Mesenchymal stem cell (in vitro differentiated cells and primary cell): ENCODE data around the gene ZNF805.

ENCODE experiments used
- DNase-seq: peaks from one replicate; pipeline ENCODE4 v3.0.0-alpha.2; 2013
- H2AFZ ChIP-seq: one replicate; pipeline ENCODE4 v1.6.1; 2013; ENCODE audit warnings: low read depth, mild to moderate bottlenecking, control low read depth, inconsistent platforms, low read length, moderate library complexity
- H2AK5ac ChIP-seq: 2 replicates; pipeline ENCODE4 v1.6.1; 2013; ENCODE audit warnings: low read length, moderate library complexity, mild to moderate bottlenecking, inconsistent platforms; ENCODE audit not compliant: severe bottlenecking
- H2BK120ac ChIP-seq: one replicate; pipeline ENCODE4 v1.6.1; 2013; ENCODE audit warnings: low read depth, mild to moderate bottlenecking, inconsistent platforms, low read length, moderate library complexity
- H2BK12ac ChIP-seq, 2 experiments: one replicate each; pipeline ENCODE4 v1.6.1; 2013; ENCODE audit warnings: inconsistent platforms in 2 of 2, low read length in 2 of 2, mild to moderate bottlenecking in 2 of 2, moderate library complexity in 2 of 2, control low read depth in 1 of 2
- H2BK15ac ChIP-seq: one replicate; pipeline ENCODE4 v1.6.1; 2013; ENCODE audit warnings: mild to moderate bottlenecking, low read depth, inconsistent platforms; ENCODE audit not compliant: poor library complexity, severe bottlenecking
- H2BK5ac ChIP-seq: 2 replicates; pipeline ENCODE4 v1.6.1; 2013; ENCODE audit warnings: low read depth, mild to moderate bottlenecking, low read length, control low read depth, inconsistent platforms; ENCODE audit not compliant: poor library complexity, severe bottlenecking
- H3K14ac ChIP-seq, 2 experiments: one replicate each; pipeline ENCODE4 v1.6.1; 2013; ENCODE audit warnings: inconsistent platforms in 2 of 2, low read length in 2 of 2, control low read depth in 1 of 2, mild to moderate bottlenecking in 1 of 2, moderate library complexity in 1 of 2
- H3K18ac ChIP-seq, 2 experiments: one replicate each; pipeline ENCODE4 v1.6.1; 2013; ENCODE audit warnings: inconsistent platforms in 2 of 2, low read length in 2 of 2, control low read depth in 1 of 2, low read depth in 1 of 2, mild to moderate bottlenecking in 1 of 2
- H3K23ac ChIP-seq, 2 experiments: one replicate each; pipeline ENCODE4 v1.6.1; 2013; ENCODE audit warnings: inconsistent platforms in 2 of 2, low read length in 2 of 2, mild to moderate bottlenecking in 2 of 2, moderate library complexity in 2 of 2, control low read depth in 1 of 2
- H3K27ac ChIP-seq: 2 replicates; pipeline ENCODE4 v1.5.1; 2013; ENCODE audit warnings: mild to moderate bottlenecking, moderate library complexity, low read length, control low read depth, inconsistent platforms; ENCODE audit not compliant: poor library complexity, severe bottlenecking
- H3K27me3 ChIP-seq, 2 experiments: 2 replicates each; pipeline versions ENCODE4 v1.6.1 to v1.7.0; 2013; ENCODE audit warnings: low read length in 2 of 2, mild to moderate bottlenecking in 2 of 2, moderate library complexity in 2 of 2, control low read depth in 1 of 2, inconsistent platforms in 1 of 2; ENCODE audit not compliant: control insufficient read depth in 1 of 2, insufficient read depth in 1 of 2
- H3K36me3 ChIP-seq, 2 experiments: 2 replicates each; pipeline versions ENCODE4 v1.6.1 to v1.7.0; 2013; ENCODE audit warnings: low read length in 2 of 2, control low read depth in 1 of 2, inconsistent platforms in 1 of 2, low read depth in 1 of 2, mild to moderate bottlenecking in 1 of 2; ENCODE audit not compliant: insufficient read depth in 2 of 2, control insufficient read depth in 1 of 2
- H3K4ac ChIP-seq, 2 experiments: one replicate each; pipeline ENCODE4 v1.6.1; 2013; ENCODE audit warnings: inconsistent platforms in 2 of 2, low read length in 2 of 2, mild to moderate bottlenecking in 2 of 2, moderate library complexity in 2 of 2, control low read depth in 1 of 2, low read depth in 1 of 2
- H3K4me1 ChIP-seq: 2 replicates; pipeline ENCODE4 v1.6.1; 2013; ENCODE audit warnings: low read depth, low read length, control low read depth; ENCODE audit not compliant: control insufficient read depth, insufficient read depth
- H3K4me2 ChIP-seq: 2 replicates; pipeline ENCODE4 v1.6.1; 2013; ENCODE audit warnings: low read length, mild to moderate bottlenecking, inconsistent platforms; ENCODE audit not compliant: poor library complexity, severe bottlenecking
- H3K4me3 ChIP-seq, 2 experiments: 2 replicates each; pipeline versions ENCODE4 v1.5.1 to v1.7.0; 2013; ENCODE audit warnings: low read length in 2 of 2, mild to moderate bottlenecking in 2 of 2, control low read depth in 1 of 2, low read depth in 1 of 2; ENCODE audit not compliant: insufficient read depth in 1 of 2
- H3K79me1 ChIP-seq: replicated peaks from 2 replicates; pipeline ENCODE4 v1.6.1; 2013; ENCODE audit warnings: mild to moderate bottlenecking, control low read depth, low read length, inconsistent platforms; ENCODE audit not compliant: poor library complexity, severe bottlenecking
- H3K9ac ChIP-seq: 2 replicates; pipeline ENCODE4 v1.7.0; 2013; ENCODE audit warnings: mild to moderate bottlenecking, low read length, moderate library complexity
- H3K9me3 ChIP-seq: 2 replicates; pipeline ENCODE4 v1.7.0; 2013; ENCODE audit warnings: mild to moderate bottlenecking, low read length; ENCODE audit not compliant: control insufficient read depth
- H4K8ac ChIP-seq: one replicate; pipeline ENCODE4 v1.6.1; 2013; ENCODE audit warnings: inconsistent platforms, mild to moderate bottlenecking, low read length, moderate library complexity
- H4K91ac ChIP-seq: one replicate; pipeline ENCODE4 v1.6.1; 2013; ENCODE audit warnings: mild to moderate bottlenecking, low read length, inconsistent platforms
- WGBS: methylation state at CpG from one replicate; pipeline ENCODE4 v1.1.7; 2013; ENCODE audit warnings: mixed read lengths; 5-methylcytosine and 5-hydroxymethylcytosine counted together

The ZNF805 gene

GRCh38 chr19:57292547-57292946, 52.1 kb downstream of the ZNF805 start:
- H3K36me3 ChIP-seq: peaks cover 41 to 92% of the 10 kb centered on the region in 2 experiments
- no peaks in the 10 kb centered on the region for H3K4me1 ChIP-seq
- H4K8ac ChIP-seq: no peak overlapping the region
- peaks cover 51% of the 10 kb centered on the region for H3K9me3 ChIP-seq
- no peaks in the 10 kb centered on the region for H3K27me3 ChIP-seq
- no peak overlapping the region for H3K27ac ChIP-seq
- no peak overlapping the region for H3K4ac ChIP-seq
- H3K18ac ChIP-seq: no peak overlapping the region
- H2AK5ac ChIP-seq: no peak overlapping the region
- peaks cover 15% of the 10 kb centered on the region for H3K79me1 ChIP-seq
- WGBS: 100% methylated on average over 1 of the region's 1 CpG
- H3K4me3 ChIP-seq: peak overlapping the region in 1 of 2 experiments; percentile 22
- no peak overlapping the region for H2AFZ ChIP-seq
- H2BK15ac ChIP-seq: no peak overlapping the region
- H3K4me2 ChIP-seq: no peak overlapping the region
- no peak overlapping the region for H4K91ac ChIP-seq
- no peak for DNase-seq
- H2BK12ac ChIP-seq: no peak overlapping the region
- H3K14ac ChIP-seq: no peak overlapping the region
- no peak overlapping the region for H2BK5ac ChIP-seq
- H3K9ac ChIP-seq: no peak overlapping the region
- no peak overlapping the region for H3K23ac ChIP-seq
- no peak overlapping the region for H2BK120ac ChIP-seq

GRCh38 chr19:57293719-57294118, 53.3 kb downstream of the ZNF805 start:
- Histone ChIP-seq H3K14ac (no peak overlapping the region), H2BK15ac (no peak overlapping the region), H3K36me3 (peaks cover 34 to 88% of the 10 kb centered on the region in 2 experiments), H3K18ac (no peak overlapping the region), H3K27me3 (no peaks in the 10 kb centered on the region), H2BK120ac (no peak overlapping the region), H3K79me1 (peaks cover 15% of the 10 kb centered on the region), H2BK12ac (no peak overlapping the region), H3K4me1 (no peaks in the 10 kb centered on the region), H3K23ac (no peak overlapping the region), H2AFZ (no peak overlapping the region), H3K4ac (no peak overlapping the region), H3K9ac (no peak overlapping the region), H3K4me3 (peak overlapping the region in 1 of 2 experiments; percentile 7), H3K9me3 (peaks cover 51% of the 10 kb centered on the region), H4K91ac (no peak overlapping the region), H2AK5ac (no peak overlapping the region), H4K8ac (no peak overlapping the region), H3K4me2 (no peak overlapping the region), H2BK5ac (no peak overlapping the region), H3K27ac (no peak overlapping the region)
- WGBS: 100% methylated on average over 1 of the region's 1 CpG
- no peak for DNase-seq

- Histone ChIP-seq H3K79me1 (peaks cover 16% of the 10 kb centered on the region), H3K9ac (peak overlapping the region; percentile 20), H2BK120ac (no peak overlapping the region), H4K8ac (peak overlapping the region; percentile 70), H2BK5ac (no peak overlapping the region), H2AFZ (no peak overlapping the region), H3K27ac (peak overlapping the region; percentile 58), H3K4me3 (peak overlapping the region in 1 of 2 experiments; percentile 7), H4K91ac (peak overlapping the region; percentile 66), H3K9me3 (no peaks in the 10 kb centered on the region), H3K4me1 (peaks cover 17% of the 10 kb centered on the region), H2BK12ac (no peak overlapping the region), H3K18ac (no peak overlapping the region), H2AK5ac (peak overlapping the region; percentile 11), H3K27me3 (no peaks in the 10 kb centered on the region), H3K36me3 (peaks cover 18 to 53% of the 10 kb centered on the region in 2 experiments), H2BK15ac (no peak overlapping the region), H3K14ac (no peak overlapping the region), H3K4me2 (no peak overlapping the region), H3K4ac (no peak overlapping the region), H3K23ac (no peak overlapping the region)
- WGBS: 84% methylated on average over 1 of the region's 1 CpG
- DNase-seq: peak; percentile 92
Measured at GRCh38 chr19:57302020-57302465, 61.6 kb downstream of the ZNF805 start.

- H3K4me1 ChIP-seq: peaks cover 17% of the 10 kb centered on the region
- no peak overlapping the region for H3K23ac ChIP-seq
- peak overlapping the region; percentile 18 for H2AK5ac ChIP-seq
- H2BK15ac ChIP-seq: no peak overlapping the region
- H3K27me3 ChIP-seq: no peaks in the 10 kb centered on the region
- peak overlapping the region; percentile 14 for H4K91ac ChIP-seq
- no peak overlapping the region for H3K14ac ChIP-seq
- H3K27ac ChIP-seq: peak overlapping the region; percentile 21
- H3K79me1 ChIP-seq: peaks cover 16% of the 10 kb centered on the region
- H2BK120ac ChIP-seq: no peak overlapping the region
- peaks cover 18 to 48% of the 10 kb centered on the region in 2 experiments for H3K36me3 ChIP-seq
- no peaks in the 10 kb centered on the region for H3K9me3 ChIP-seq
- peak; percentile 53 for DNase-seq
- H2AFZ ChIP-seq: no peak overlapping the region
- H4K8ac ChIP-seq: no peak overlapping the region
- peak overlapping the region; percentile 20 for H3K9ac ChIP-seq
- no peak overlapping the region for H3K4me2 ChIP-seq
- no peak overlapping the region for H3K18ac ChIP-seq
- H3K4ac ChIP-seq: no peak overlapping the region
- peak overlapping the region in 1 of 2 experiments; percentile 40 for H2BK12ac ChIP-seq
- WGBS: 77% methylated on average over 7 of the region's 7 CpGs
- no peak overlapping the region for H3K4me3 ChIP-seq
- H2BK5ac ChIP-seq: no peak overlapping the region
Measured at GRCh38 chr19:57302727-57303401, 62.4 kb downstream of the ZNF805 start.
